ENCODE data around the gene IQSEC1.
"Not testable (repeated sequence)": the region's sequence is repeated elsewhere in the genome, so short reads cannot be mapped to it uniquely, and the experiment has no call there.

IQSEC1 gene

GRCh38 chr3:12853847-12854246 lies 219.4 kb downstream of the IQSEC1 start:
- DNase-seq, result not testable (repeated sequence)

- DNase-seq, result no peak
Measured at GRCh38 chr3:12852201-12852600, 221.0 kb downstream of the IQSEC1 start.

Data from NCI-H146 (cell line).